ENCODE results near the gene JAKMIP2. TPM values are rescaled to one million over a fixed set of nuclear protein-coding genes. Genes with fewer than 3 reads are reported as not detected.

The JAKMIP2 gene
- polyA plus RNA-seq, 1 of the 3 experiments (the other 2 are of a cell fraction): 2.1 TPM

- Histone ChIP-seq H3K9me2 (no peaks in the 10 kb centered on the region), H3F3A (replicated peaks; ENCODE audit: insufficient read depth) (no peaks in the 10 kb centered on the region), H3K9ac (no peak overlapping the region), H3K9me3 (no peaks in the 10 kb centered on the region), H4K20me1 (ENCODE audit: insufficient read depth) (no peaks in the 10 kb centered on the region), H3K4me1 (ENCODE audit: control insufficient read depth in 1 of 2, insufficient read depth in 2 of 2, low read depth in 1 of 2, low read length in 1 of 2) (no peaks in the 10 kb centered on the region), H3K4me2 (no peak overlapping the region), H3K27me3 (ENCODE audit: insufficient read depth) (no peaks in the 10 kb centered on the region), H3K27ac (ENCODE audit: low read depth in 2 of 2, low read length in 1 of 2) (no peak overlapping the region), H3K4me3 (ENCODE audit: low read depth in 2 of 2, low read length in 1 of 2) (no peak overlapping the region), H3K36me3 (replicated peaks in 1 of 2; ENCODE audit: control insufficient read depth in 1 of 2, insufficient read depth in 2 of 2, low read length in 1 of 2) (peaks cover 2 to 4% of the 10 kb centered on the region in 2 experiments), H2AFZ (ENCODE audit: low read depth) (no peak overlapping the region), H3K79me2 (ENCODE audit: insufficient read depth) (no peaks in the 10 kb centered on the region)
- TF ChIP-seq JUND (IDR thresholded peaks at IDR 0.05) (no peak), RFX5 (IDR thresholded peaks at IDR 0.05; ENCODE audit: low read length) (no peak), FOXM1 (IDR thresholded peaks at IDR 0.05; ENCODE audit: low read depth) (no peak), POLR2AphosphoS5 (IDR thresholded peaks at IDR 0.05; ENCODE audit: low read depth, low read length) (no peak), TAF1 (IDR thresholded peaks at IDR 0.05; ENCODE audit: borderline replicate concordance, low read depth, low read length) (no peak), FOXJ3 (CRISPR knock-in tag; IDR thresholded peaks at IDR 0.05) (no peak)
- DNase-seq: no peak
- ChIA-PET POLR2A (no interaction called here), CTCF (interaction anchor here (1.1 to 4.6 kb wide), 3 partner anchors 44 to 208 kb away, joined by 3 to 31 read pairs (median 3); no protein-coding TSS in a partner anchor)
These were observed 161.5 kb downstream of the JAKMIP2 start for GRCh38 chr5:147621016-147621415.

- Histone ChIP-seq H3K4me2 (no peak overlapping the region), H2AFZ (ENCODE audit: low read depth) (no peak overlapping the region), H3K36me3 (replicated peaks in 1 of 2; ENCODE audit: control insufficient read depth in 1 of 2, insufficient read depth in 2 of 2, low read length in 1 of 2) (peaks cover 2 to 4% of the 10 kb centered on the region in 2 experiments), H3F3A (replicated peaks; ENCODE audit: insufficient read depth) (no peaks in the 10 kb centered on the region), H3K4me1 (ENCODE audit: control insufficient read depth in 1 of 2, insufficient read depth in 2 of 2, low read depth in 1 of 2, low read length in 1 of 2) (no peaks in the 10 kb centered on the region), H3K9me2 (no peaks in the 10 kb centered on the region), H3K27ac (ENCODE audit: low read depth in 2 of 2, low read length in 1 of 2) (no peak overlapping the region), H3K9me3 (no peaks in the 10 kb centered on the region), H3K27me3 (ENCODE audit: insufficient read depth) (no peaks in the 10 kb centered on the region), H3K9ac (no peak overlapping the region), H3K79me2 (ENCODE audit: insufficient read depth) (no peaks in the 10 kb centered on the region), H3K4me3 (ENCODE audit: low read depth in 2 of 2, low read length in 1 of 2) (no peak overlapping the region), H4K20me1 (ENCODE audit: insufficient read depth) (no peaks in the 10 kb centered on the region)
- WGBS (ENCODE audit: low lambda C conversion rate): 70% methylated on average over 2 of the region's 2 CpGs
- ChIA-PET CTCF (interaction anchor here (0.6 to 4.6 kb wide), 3 partner anchors 9 to 204 kb away, joined by 3 to 31 read pairs (median 9); no protein-coding TSS in a partner anchor), POLR2A (no interaction called here)
- no peak for TF ChIP-seq IRF3 (IDR thresholded peaks at IDR 0.05; ENCODE audit: low read depth, low read length)
- no peak for TF ChIP-seq GATA2 (CRISPR knock-in tag; IDR thresholded peaks at IDR 0.05)
- DNase-seq: no peak
These were observed 163.1 kb downstream of the JAKMIP2 start for GRCh38 chr5:147619281-147619878.

GRCh38 chr5:147617711-147618350, 164.7 kb downstream of the JAKMIP2 start:
- POLR2A ChIA-PET: no interaction called here
- no peak overlapping the region for H2AFZ ChIP-seq (ENCODE audit: low read depth)
- 93% methylated on average over 6 of the region's 6 CpGs for WGBS (ENCODE audit: low lambda C conversion rate)
- H3K9me2 ChIP-seq: no peaks in the 10 kb centered on the region
- no peaks in the 10 kb centered on the region for H4K20me1 ChIP-seq (ENCODE audit: insufficient read depth)
- H3F3A ChIP-seq (replicated peaks; ENCODE audit: insufficient read depth): no peaks in the 10 kb centered on the region
- no peak for DNase-seq
- H3K27me3 ChIP-seq (ENCODE audit: insufficient read depth): no peaks in the 10 kb centered on the region
- no peak overlapping the region for H3K9ac ChIP-seq
- no peaks in the 10 kb centered on the region for H3K4me1 ChIP-seq (ENCODE audit: control insufficient read depth in 1 of 2, insufficient read depth in 2 of 2, low read depth in 1 of 2, low read length in 1 of 2)
- no peak overlapping the region for H3K4me2 ChIP-seq
- CTCF ChIA-PET: interaction anchor here (0.6 to 4.6 kb wide), 5 partner anchors 10 to 205 kb away, joined by 3 to 31 read pairs (median 9); no protein-coding TSS in a partner anchor
- no peak overlapping the region for H3K4me3 ChIP-seq (ENCODE audit: low read depth in 2 of 2, low read length in 1 of 2)
- H3K36me3 ChIP-seq (replicated peaks in 1 of 2; ENCODE audit: control insufficient read depth in 1 of 2, insufficient read depth in 2 of 2, low read length in 1 of 2): peaks cover 0 to 2% of the 10 kb centered on the region in 2 experiments
- H3K9me3 ChIP-seq: no peaks in the 10 kb centered on the region
- no peak overlapping the region for H3K27ac ChIP-seq (ENCODE audit: low read depth in 2 of 2, low read length in 1 of 2)
- no peaks in the 10 kb centered on the region for H3K79me2 ChIP-seq (ENCODE audit: insufficient read depth)
- TF ChIP-seq USF2 (IDR thresholded peaks at IDR 0.05; ENCODE audit: borderline replicate concordance, low read depth, low read length) (no peak), PBX3 (IDR thresholded peaks at IDR 0.05) (no peak), FOXM1 (IDR thresholded peaks at IDR 0.05; ENCODE audit: low read depth) (no peak), TCF12 (IDR thresholded peaks at IDR 0.05) (no peak), JUND (IDR thresholded peaks at IDR 0.05) (no peak), POLR2AphosphoS5 (IDR thresholded peaks at IDR 0.05; ENCODE audit: low read depth, low read length) (no peak), GATA2 (CRISPR knock-in tag; IDR thresholded peaks at IDR 0.05) (no peak), CHD2 (IDR thresholded peaks at IDR 0.05; ENCODE audit: low read length, partially characterized antibody) (no peak), FOXJ3 (CRISPR knock-in tag; IDR thresholded peaks at IDR 0.05) (no peak), ELF1 (IDR thresholded peaks at IDR 0.05) (no peak), IRF3 (IDR thresholded peaks at IDR 0.05; ENCODE audit: low read depth, low read length) (no peak), MEF2A (IDR thresholded peaks at IDR 0.05; ENCODE audit: borderline replicate concordance, low read depth) (no peak)
